ENCODE measurements around the gene METTL25.

Gene METTL25

GRCh38 chr12:82406651-82407050, 48.3 kb downstream of the METTL25 start:
- H3K4me3 ChIP-seq (ENCODE audit: low read length), result no peak overlapping the region
- H3K27me3 ChIP-seq (ENCODE audit: low read depth, low read length), result no peaks in the 10 kb centered on the region
- no peak overlapping the region for H2AFZ ChIP-seq (ENCODE audit: low read depth, low read length)
- no peaks in the 10 kb centered on the region for H3K4me1 ChIP-seq (ENCODE audit: low read length)
- no peaks in the 10 kb centered on the region for H3K36me3 ChIP-seq (replicated peaks; ENCODE audit: low read depth, low read length)
- H3K9ac ChIP-seq (ENCODE audit: low read length), result no peak overlapping the region
- H3K79me2 ChIP-seq (ENCODE audit: low read length), result no peaks in the 10 kb centered on the region
- H3K27ac ChIP-seq (ENCODE audit: low read length), result no peak overlapping the region
- TF ChIP-seq CTCF (IDR thresholded peaks at IDR 0.05; ENCODE audit: low read depth, low read length) (no peak), EZH2phosphoT487 (IDR thresholded peaks at IDR 0.05; ENCODE audit: low read depth) (no peak)
- no peak overlapping the region for H3K4me2 ChIP-seq (ENCODE audit: low read length)
- no peaks in the 10 kb centered on the region for H4K20me1 ChIP-seq (ENCODE audit: insufficient read depth, low read length)
- no peaks in the 10 kb centered on the region for H3K9me3 ChIP-seq (ENCODE audit: insufficient read depth, low read length)

- Histone ChIP-seq H2AFZ (ENCODE audit: low read depth, low read length) (no peak overlapping the region), H3K4me1 (ENCODE audit: low read length) (no peaks in the 10 kb centered on the region), H3K36me3 (replicated peaks; ENCODE audit: low read depth, low read length) (no peaks in the 10 kb centered on the region), H3K4me2 (ENCODE audit: low read length) (no peak overlapping the region), H3K9ac (ENCODE audit: low read length) (no peak overlapping the region), H3K27ac (ENCODE audit: low read length) (no peak overlapping the region), H4K20me1 (ENCODE audit: insufficient read depth, low read length) (no peaks in the 10 kb centered on the region), H3K9me3 (ENCODE audit: insufficient read depth, low read length) (no peaks in the 10 kb centered on the region), H3K4me3 (ENCODE audit: low read length) (no peak overlapping the region), H3K27me3 (ENCODE audit: low read depth, low read length) (no peaks in the 10 kb centered on the region), H3K79me2 (ENCODE audit: low read length) (no peaks in the 10 kb centered on the region)
- TF ChIP-seq CTCF (IDR thresholded peaks at IDR 0.05; ENCODE audit: low read depth, low read length), result no peak
Measured at GRCh38 chr12:82407481-82407880, 49.2 kb downstream of the METTL25 start.

DNA sequence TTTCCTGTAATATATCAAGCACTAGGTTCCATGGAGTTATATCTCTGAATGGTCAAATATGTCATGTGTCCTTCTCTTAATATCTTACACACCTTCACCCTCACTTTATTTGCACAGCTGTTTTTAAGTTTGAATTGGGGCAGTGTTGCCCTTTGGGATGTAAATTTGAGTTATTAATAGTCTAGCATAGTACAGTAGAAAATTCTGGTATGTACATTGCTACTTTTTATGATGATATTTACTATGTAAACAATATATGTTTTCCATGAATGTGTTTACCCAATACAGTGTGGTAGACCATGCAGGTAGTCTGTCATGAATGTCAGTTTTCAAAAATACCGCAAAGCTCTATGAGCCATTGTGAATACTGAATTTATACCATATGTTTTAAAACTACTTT, 50.5 kb downstream of the METTL25 start:
- TF ChIP-seq CTCF (IDR thresholded peaks at IDR 0.05; ENCODE audit: low read depth, low read length) (no peak), EZH2phosphoT487 (IDR thresholded peaks at IDR 0.05; ENCODE audit: low read depth) (no peak)
- Histone ChIP-seq H3K4me1 (ENCODE audit: low read length) (no peaks in the 10 kb centered on the region), H3K36me3 (replicated peaks; ENCODE audit: low read depth, low read length) (no peaks in the 10 kb centered on the region), H3K27ac (ENCODE audit: low read length) (no peak overlapping the region), H3K27me3 (ENCODE audit: low read depth, low read length) (no peaks in the 10 kb centered on the region), H3K9me3 (ENCODE audit: insufficient read depth, low read length) (no peaks in the 10 kb centered on the region), H3K4me2 (ENCODE audit: low read length) (no peak overlapping the region), H4K20me1 (ENCODE audit: insufficient read depth, low read length) (no peaks in the 10 kb centered on the region), H3K9ac (ENCODE audit: low read length) (no peak overlapping the region), H3K4me3 (ENCODE audit: low read length) (no peak overlapping the region), H2AFZ (ENCODE audit: low read depth, low read length) (no peak overlapping the region), H3K79me2 (ENCODE audit: low read length) (no peaks in the 10 kb centered on the region)

DNA sequence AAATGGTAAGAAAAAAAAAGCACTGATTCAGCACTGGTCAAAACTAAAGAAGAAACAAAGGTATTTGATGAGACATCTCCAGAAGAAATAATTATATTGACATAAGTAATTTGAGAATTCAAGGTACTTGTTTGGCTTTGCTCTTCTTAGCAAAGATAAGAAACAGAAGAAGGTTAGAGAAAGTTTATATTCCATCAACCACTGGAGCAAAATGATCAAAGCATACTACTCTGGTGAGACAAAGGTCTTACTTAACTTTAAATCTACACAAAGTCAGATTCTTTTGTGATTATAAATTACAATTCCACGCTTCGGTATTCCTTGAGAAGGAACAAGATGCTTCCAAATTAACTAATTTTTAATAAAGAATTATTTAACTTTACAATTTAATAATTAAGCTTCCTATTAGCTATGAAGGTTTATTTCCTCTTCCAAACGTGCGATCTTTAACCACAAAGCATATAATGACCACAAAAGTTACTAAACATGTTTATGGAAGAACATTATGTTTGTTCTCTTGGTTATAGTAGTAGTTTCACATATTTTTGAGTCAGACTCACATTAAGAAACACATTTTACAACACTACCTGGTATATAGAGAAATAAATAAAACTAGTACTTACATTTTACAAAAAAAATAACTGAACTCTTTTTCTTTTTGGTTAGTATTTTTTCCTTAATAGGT, 53.4 kb downstream of the METTL25 start:
- Histone ChIP-seq H3K9ac (ENCODE audit: low read length) (no peak overlapping the region), H3K4me2 (ENCODE audit: low read length) (no peak overlapping the region), H3K4me3 (ENCODE audit: low read length) (no peak overlapping the region), H3K9me3 (ENCODE audit: insufficient read depth, low read length) (no peaks in the 10 kb centered on the region), H3K79me2 (ENCODE audit: low read length) (no peaks in the 10 kb centered on the region), H3K36me3 (replicated peaks; ENCODE audit: low read depth, low read length) (no peaks in the 10 kb centered on the region), H4K20me1 (ENCODE audit: insufficient read depth, low read length) (no peaks in the 10 kb centered on the region), H3K27me3 (ENCODE audit: low read depth, low read length) (no peaks in the 10 kb centered on the region), H3K27ac (ENCODE audit: low read length) (no peak overlapping the region), H3K4me1 (ENCODE audit: low read length) (no peaks in the 10 kb centered on the region), H2AFZ (ENCODE audit: low read depth, low read length) (no peak overlapping the region)
- TF ChIP-seq EZH2phosphoT487 (IDR thresholded peaks at IDR 0.05; ENCODE audit: low read depth), result no peak
- no peak for TF ChIP-seq CTCF (IDR thresholded peaks at IDR 0.05; ENCODE audit: low read depth, low read length)

Measured in OCI-LY3 (cell line).